K562 (cell line): ENCODE data around the gene PVALEF. TPM values are rescaled to one million over a fixed set of nuclear protein-coding genes. Genes with fewer than 3 reads are reported as not detected.
A peak's percentile ranks its signal among the peaks of the same experiment; 100 is the strongest.

Source experiments
- BRF2 ChIP-seq: IDR thresholded peaks from 3 replicates; pipeline ENCODE4 v1.6.1; 2011; ENCODE audit warnings: borderline replicate concordance, mild to moderate bottlenecking; ENCODE audit not compliant: insufficient read length, insufficient read depth
- ELF4 ChIP-seq: fragments of 450-650 bp; formaldehyde crosslinking; IDR thresholded peaks from 2 replicates; pipeline ENCODE4 v1.4.0; 2022; ENCODE audit warnings: missing genetic modification characterization
- GABPA ChIP-seq: fragments of 200-800 bp; sonication (Bioruptor generic); conservative IDR thresholded peaks from 2 replicates; pipeline ENCODE4 v1.6.1; 2016; ENCODE audit warnings: low read depth, missing genetic modification characterization, missing compliant biosample characterization
- MEIS2 ChIP-seq: fragments of 450-650 bp; IDR thresholded peaks from 2 replicates; pipeline ENCODE4 v1.6.1; 2014; ENCODE audit warnings: mild to moderate bottlenecking; ENCODE audit not compliant: partially characterized antibody
- MLLT1 ChIP-seq, 2 experiments: fragments of 450-650 bp; IDR thresholded peaks; 2 replicates each; pipeline ENCODE4 v1.6.1; 2016
- MYC ChIP-seq, 2 experiments: fragments of 250-450 bp in 1 of 2; sonication (Bioruptor Pico) in 1 of 2; IDR thresholded peaks; 2 replicates each; pipeline versions ENCODE4 v1.5.1 to v1.6.1; 2012 to 2021; ENCODE audit warnings: low read depth in 2 of 2, borderline replicate concordance in 1 of 2, improper control_type of control experiment in 1 of 2, low read length in 1 of 2, mild to moderate bottlenecking in 1 of 2, moderate library complexity in 1 of 2
- NCOA2 ChIP-seq, 2 experiments: fragments of 450-650 bp; IDR thresholded peaks; 2 replicates each; pipeline ENCODE4 v1.6.1; 2018; ENCODE audit warnings: mild to moderate bottlenecking in 2 of 2, moderate library complexity in 1 of 2; ENCODE audit not compliant: partially characterized antibody in 2 of 2
- NRF1 ChIP-seq, 2 experiments: fragments of 450-650 bp; IDR thresholded peaks in 1 of 2; conservative IDR thresholded peaks in 1 of 2; 2 replicates each; pipeline ENCODE4 v1.6.1; 2014; ENCODE audit warnings: mild to moderate bottlenecking in 2 of 2
- PHF20 ChIP-seq: fragments of 450-650 bp; IDR thresholded peaks from 2 replicates; pipeline ENCODE4 v1.6.1; 2018; ENCODE audit not compliant: partially characterized antibody
- PPARD ChIP-seq: fragments of 250-450 bp; sonication (Bioruptor Pico); IDR thresholded peaks from 2 replicates; pipeline ENCODE4 v1.8.0; 2022; ENCODE audit warnings: inconsistent platforms, mild to moderate bottlenecking, moderate library complexity
- RCOR1 ChIP-seq, 2 experiments: IDR thresholded peaks; 2 replicates each; pipeline ENCODE4 v1.6.1; 2012; ENCODE audit warnings: low read depth in 2 of 2, low read length in 2 of 2, borderline replicate concordance in 1 of 2, improper control_type of control experiment in 1 of 2
- SMAD4 ChIP-seq: fragments of 250-450 bp; sonication (Bioruptor Pico); conservative IDR thresholded peaks from 2 replicates; pipeline ENCODE4 v1.8.0; 2021; ENCODE audit warnings: inconsistent platforms, mild to moderate bottlenecking, moderate library complexity
- TCF15 ChIP-seq: fragments of 250-450 bp; sonication (Bioruptor Pico); IDR thresholded peaks from 2 replicates; pipeline ENCODE4 v1.8.0; 2022; ENCODE audit warnings: moderate library complexity, mild to moderate bottlenecking, inconsistent platforms
- VEZF1 ChIP-seq: fragments of 200-800 bp; sonication (Bioruptor generic); IDR thresholded peaks from 2 replicates; pipeline ENCODE4 v1.6.1; 2017; ENCODE audit warnings: missing genetic modification characterization, missing compliant biosample characterization
- ZBTB43 ChIP-seq: sonication (generic); formaldehyde crosslinking; IDR thresholded peaks from 2 replicates; pipeline ENCODE4 v1.8.0; 2023; ENCODE audit warnings: mild to moderate bottlenecking, missing genetic modification reagents
- ZNF395 ChIP-seq: fragments of 200-800 bp; sonication (Bioruptor generic); IDR thresholded peaks from 2 replicates; pipeline ENCODE4 v1.6.1; 2017; ENCODE audit warnings: missing genetic modification characterization, missing compliant biosample characterization
- ZNF584 ChIP-seq: fragments of 200-800 bp; sonication (Bioruptor generic); IDR thresholded peaks from 2 replicates; pipeline ENCODE4 v1.6.1; 2016; ENCODE audit warnings: low read depth, mild to moderate bottlenecking, missing genetic modification characterization, missing compliant biosample characterization
- ZNF79 ChIP-seq: fragments of 250-450 bp; sonication (Bioruptor Pico); IDR thresholded peaks from 2 replicates; pipeline ENCODE4 v1.4.0; 2020; ENCODE audit warnings: low read depth, mild to moderate bottlenecking, moderate library complexity
- polyA plus RNA-seq, 8 experiments: library from polyadenylated mRNA; depleted of rRNA in 4 of 8; stranded (reverse) in 5 of 8; unstranded in 3 of 8; fragments of >200 nt; fragmentation: Nextera tagmentation in 2 of 8; fragmentation: Illumina TruSeq in 1 of 8; extraction: Ambion mirVana in 2 of 8; extraction: Trizol in 1 of 8; gene quantifications; 2 replicates each; pipeline versions ENCODE4 v1.2.1 to v1.2.3, GENCODE V29; 2011 to 2014; ENCODE audit warnings: inconsistent platforms in 1 of 8, missing spikeins in 1 of 8
- total RNA-seq, 7 experiments: library from RNA; depleted of rRNA in 6 of 7; stranded (reverse); fragments of >200 nt in 6 of 7; fragmentation: Illumina TruSeq in 2 of 7; extraction: Trizol in 2 of 7; gene quantifications; 2 replicates each; pipeline versions ENCODE4 v1.2.1 to v1.2.3, GENCODE V29; 2011 to 2021; ENCODE audit warnings: low replicate concordance in 1 of 7

The PVALEF gene
- total and polyA plus RNA-seq, 9 of the 15 experiments (the other 6 are each of a cell fraction or from before 2014, with no cell fraction given) = not detected

GRCh38 chr17:81193470-81194224 is 28.3 kb downstream of the PVALEF start (continued):
- peak; percentile 43; the same call in 1 of the 2 replicates for TF ChIP-seq ZBTB43 (CRISPR knock-in tag)
- peak; percentile 62; the same call in 1 of the 2 replicates for TF ChIP-seq SMAD4 (CRISPR knock-in tag)
- TF ChIP-seq NCOA2 (IDR thresholded peaks at IDR 0.05; ENCODE audit: partially characterized antibody in 2 of 2) = no peak
- TF ChIP-seq VEZF1 (CRISPR knock-in tag) = peak; percentile 41; the same call in 1 of the 2 replicates
- TF ChIP-seq RCOR1 (IDR thresholded peaks at IDR 0.05; ENCODE audit: borderline replicate concordance in 1 of 2, low read depth in 2 of 2, low read length in 2 of 2) = no peak
- TF ChIP-seq MYC (IDR thresholded peaks at IDR 0.05; ENCODE audit: low read depth, low read length) = peak; percentile 84
- TF ChIP-seq MYC (CRISPR knock-in tag; IDR thresholded peaks at IDR 0.05; ENCODE audit: borderline replicate concordance, low read depth) = 0 out of 2 replicates have a peak, but pooled peaks have one; percentile 14
- TF ChIP-seq PHF20 = peak; percentile 54
- TF ChIP-seq PPARD = no peak
- no peak for TF ChIP-seq BRF2
- TF ChIP-seq GABPA = peak; percentile 72
- 0 out of 2 replicates have a peak, but pooled peaks have one; percentile 46 for TF ChIP-seq ZNF584
- peak; percentile 90 for TF ChIP-seq ELF4 (CRISPR knock-in tag)
- peak in 1 of 2 experiments; percentile 61; a peak in 1 of 4 replicates for TF ChIP-seq MLLT1 (IDR thresholded peaks at IDR 0.05)
- TF ChIP-seq ZNF79 (CRISPR knock-in tag) = 0 out of 2 replicates have a peak, but pooled peaks have one; percentile 44
- TF ChIP-seq MEIS2 = no peak
- TF ChIP-seq ZNF395 (CRISPR knock-in tag) = peak; percentile 28; the same call in 1 of the 2 replicates
- no peak for TF ChIP-seq TCF15 (CRISPR knock-in tag)
- peak; percentile 60 to 72 for TF ChIP-seq NRF1 (conservative IDR thresholded peaks at IDR 0.05 in 1 of 2, IDR thresholded peaks at IDR 0.05 in 1 of 2)
